HepG2 (cell line): ENCODE data around the gene JMJD6. TPM values are rescaled to one million over a fixed set of nuclear protein-coding genes. Genes with fewer than 3 reads are reported as not detected.

ENCODE experiments used
- CBFB ChIP-seq: sonication (generic); formaldehyde crosslinking; IDR thresholded peaks from 2 replicates; pipeline ENCODE4 v1.4.0; 2020; ENCODE audit warnings: missing genetic modification reagents
- ESRRA ChIP-seq: sonication (generic); formaldehyde crosslinking; IDR thresholded peaks from 2 replicates; pipeline ENCODE4 v1.5.1; 2020; ENCODE audit warnings: mild to moderate bottlenecking, low read depth, missing genetic modification reagents
- GATAD2A ChIP-seq: IDR thresholded peaks from 2 replicates; pipeline ENCODE4 v1.6.1; 2016
- GMEB1 ChIP-seq: sonication (generic); formaldehyde crosslinking; IDR thresholded peaks from 2 replicates; pipeline ENCODE4 v1.5.1; 2020; ENCODE audit warnings: missing genetic modification reagents, mild to moderate bottlenecking, borderline replicate concordance
- KLF16 ChIP-seq, 2 experiments: sonication (generic) in 1 of 2; formaldehyde crosslinking in 1 of 2; IDR thresholded peaks; 2 replicates each; pipeline versions ENCODE4 v1.6.1 to v1.8.0; 2016 to 2023; ENCODE audit warnings: missing genetic modification reagents in 2 of 2, missing compliant biosample characterization in 1 of 2
- MYNN ChIP-seq: sonication (generic); formaldehyde crosslinking; IDR thresholded peaks from 2 replicates; pipeline ENCODE4 v1.4.0; 2020; ENCODE audit warnings: mild to moderate bottlenecking, low read depth, missing genetic modification reagents
- PAF1 ChIP-seq: IDR thresholded peaks from 2 replicates; pipeline ENCODE4 v1.6.1; 2016; ENCODE audit warnings: missing genetic modification reagents, missing compliant biosample characterization
- RARA ChIP-seq: IDR thresholded peaks from 2 replicates; pipeline ENCODE4 v1.6.1; 2016; ENCODE audit warnings: missing genetic modification reagents, missing compliant biosample characterization
- SMARCC2 ChIP-seq: fragments of 450-650 bp; IDR thresholded peaks from 2 replicates; pipeline ENCODE4 v1.6.1; 2017; ENCODE audit warnings: antibody characterized with exemption, mild to moderate bottlenecking
- TBL1XR1 ChIP-seq: fragments of 150-350 bp; IDR thresholded peaks from 2 replicates; pipeline ENCODE4 v1.6.1; 2014; ENCODE audit warnings: borderline replicate concordance, low read length; ENCODE audit not compliant: partially characterized antibody
- TCF7 ChIP-seq: sonication (generic); IDR thresholded peaks from 2 replicates; pipeline ENCODE4 v1.6.1; 2016; ENCODE audit warnings: antibody characterized with exemption, low read depth
- THAP11 ChIP-seq: IDR thresholded peaks from 2 replicates; pipeline ENCODE4 v1.6.1; 2016; ENCODE audit warnings: missing biosample characterization, missing genetic modification reagents
- YEATS4 ChIP-seq: sonication (generic); formaldehyde crosslinking; IDR thresholded peaks from 2 replicates; pipeline ENCODE4 v1.4.0; 2020; ENCODE audit warnings: missing genetic modification reagents, borderline replicate concordance
- ZBTB33 ChIP-seq: sonication (generic); formaldehyde crosslinking; IDR thresholded peaks from 2 replicates; pipeline ENCODE4 v1.4.0; 2020; ENCODE audit warnings: missing genetic modification reagents
- ZBTB8A ChIP-seq: sonication (generic); formaldehyde crosslinking; IDR thresholded peaks from 2 replicates; pipeline ENCODE4 v1.4.0; 2020; ENCODE audit warnings: mild to moderate bottlenecking, low read depth, missing genetic modification reagents, borderline replicate concordance
- ZFP36L2 ChIP-seq: sonication (generic); formaldehyde crosslinking; IDR thresholded peaks from 2 replicates; pipeline ENCODE4 v1.4.0; 2020; ENCODE audit warnings: missing genetic modification reagents
- ZNF138 ChIP-seq: sonication (generic); formaldehyde crosslinking; IDR thresholded peaks from 2 replicates; pipeline ENCODE4 v1.5.0; 2020; ENCODE audit warnings: mild to moderate bottlenecking, low read depth, missing genetic modification reagents
- ZNF256 ChIP-seq: sonication (generic); formaldehyde crosslinking; conservative IDR thresholded peaks from 2 replicates; pipeline ENCODE4 v1.4.0; 2020; ENCODE audit warnings: missing genetic modification reagents
- ZNF281 ChIP-seq: sonication (generic); formaldehyde crosslinking; IDR thresholded peaks from 2 replicates; pipeline ENCODE4 v1.4.0; 2020; ENCODE audit warnings: missing genetic modification reagents, borderline replicate concordance
- ZNF577 ChIP-seq: sonication (generic); formaldehyde crosslinking; IDR thresholded peaks from 2 replicates; pipeline ENCODE4 v1.4.0; 2020; ENCODE audit warnings: mild to moderate bottlenecking, low read depth, missing genetic modification reagents, borderline replicate concordance
- ZSCAN31 ChIP-seq: sonication (generic); formaldehyde crosslinking; IDR thresholded peaks from 2 replicates; pipeline ENCODE4 v1.5.0; 2020; ENCODE audit warnings: low read depth, mild to moderate bottlenecking, missing genetic modification reagents
- polyA plus RNA-seq, 8 experiments: library from polyadenylated mRNA; depleted of rRNA in 3 of 8; stranded (reverse) in 7 of 8; unstranded in 1 of 8; fragments of >200 nt; fragmentation: Illumina TruSeq in 4 of 8; extraction: Trizol in 4 of 8; gene quantifications; 2 replicates each; pipeline versions ENCODE4 v1.2.1 to v1.2.3, GENCODE V29; 2011 to 2016; ENCODE audit warnings: low read depth in 4 of 8, missing spikeins in 1 of 8, mixed read lengths in 1 of 8; ENCODE audit not compliant: insufficient read depth in 1 of 8
- total RNA-seq, 5 experiments: library from RNA; depleted of rRNA; stranded (reverse); fragments of >200 nt; fragmentation: Illumina TruSeq; extraction: Trizol; gene quantifications; 2 replicates each; pipeline ENCODE4 v1.2.3, GENCODE V29; 2016; ENCODE audit warnings: low read depth in 1 of 5

The JMJD6 gene
- total and polyA plus RNA-seq, 2 of the 13 experiments (the other 11 are each of a cell fraction or from before 2014, with no cell fraction given) = 33.6 to 41.0 TPM

GRCh38 chr17:76737676-76738467, 11.5 kb upstream of the JMJD6 start, which contains the start of gene MFSD11 (continued):
- no peak for TF ChIP-seq TBL1XR1
- TF ChIP-seq RARA (CRISPR knock-in tag) = no peak
- TF ChIP-seq GMEB1 (CRISPR knock-in tag) = peak; percentile 92; the same call in 1 of the 2 replicates
- 0 out of 2 replicates have a peak, but pooled peaks have one; percentile 8 for TF ChIP-seq ZBTB33 (CRISPR knock-in tag)
- TF ChIP-seq YEATS4 (CRISPR knock-in tag) = peak; percentile 97
- 0 out of 2 replicates have a peak, but pooled peaks have one; percentile 31 for TF ChIP-seq ZNF577
- TF ChIP-seq MYNN (CRISPR knock-in tag) = no peak; the same call in 1 of the 2 replicates
- TF ChIP-seq ZNF281 (CRISPR knock-in tag) = no peak
- TF ChIP-seq ZNF138 (CRISPR knock-in tag) = peak; percentile 70; the same call in 1 of the 2 replicates
- no peak for TF ChIP-seq SMARCC2
- TF ChIP-seq KLF16 (CRISPR knock-in tag; IDR thresholded peaks at IDR 0.05) = no peak
- peak; percentile 45; the same call in 1 of the 2 replicates for TF ChIP-seq CBFB
- 0 out of 2 replicates have a peak, but pooled peaks have one; percentile 17 for TF ChIP-seq ZNF256
- TF ChIP-seq ZBTB8A (CRISPR knock-in tag) = peak; percentile 59; the same call in 1 of the 2 replicates
- TF ChIP-seq GATAD2A (CRISPR knock-in tag) = peak; percentile 46; the same call in 1 of the 2 replicates
- 0 out of 2 replicates have a peak, but pooled peaks have one; percentile 6 for TF ChIP-seq ESRRA (CRISPR knock-in tag)
- 0 out of 2 replicates have a peak, but pooled peaks have one; percentile 4 for TF ChIP-seq ZFP36L2 (CRISPR knock-in tag)
- TF ChIP-seq ZSCAN31 (CRISPR knock-in tag) = peak; percentile 73
- TF ChIP-seq TCF7 = no peak
- no peak for TF ChIP-seq PAF1
- peak; percentile 97 for TF ChIP-seq THAP11 (CRISPR knock-in tag)
